Activated naive CD8-positive, alpha-beta T cell treated with anti-CD3 and anti-CD28 coated beads, Interleukin-2, amount 50 U/mL, for 16 hours (primary cell): Measurements from ENCODE around the gene PCDHGB7.
"Not testable (repeated sequence)": the region's sequence is repeated elsewhere in the genome, so short reads cannot be mapped to it uniquely, and the experiment has no call there.

Experiments
- DNase-seq: peaks from one replicate; pipeline ENCODE4 v3.0.0-alpha.2; 2020; ENCODE audit warnings: low read depth, low spot score

PCDHGB7 gene

GRCh38 chr5:141430332-141431113 lies 13.0 kb downstream of the PCDHGB7 start, which contains the start of gene PCDHGA12:
PCDHGA12 (plus strand) TSS chr5:141430507; CDS start chr5:141430760, 253 bp downstream.
- DNase-seq: no peak

GRCh38 chr5:141431286-141431685 lies 13.8 kb downstream of the PCDHGB7 start:
- no peak for DNase-seq

- DNase-seq: not testable (repeated sequence)
These were observed 14.8 kb downstream of the PCDHGB7 start for GRCh38 chr5:141432308-141432707.

- DNase-seq: not testable (repeated sequence)
These were observed 15.2 kb downstream of the PCDHGB7 start for GRCh38 chr5:141432726-141433125.

- DNase-seq: no peak
These were observed 16.5 kb downstream of the PCDHGB7 start for GRCh38 chr5:141434006-141434405.

- no peak for DNase-seq
These were observed 19.7 kb downstream of the PCDHGB7 start for GRCh38 chr5:141437221-141437620.

- DNase-seq: no peak
These were observed 22.1 kb downstream of the PCDHGB7 start for GRCh38 chr5:141439411-141440141.

- no peak for DNase-seq
These were observed 22.9 kb downstream of the PCDHGB7 start for GRCh38 chr5:141440341-141440740.

- DNase-seq: no peak
These were observed 24.2 kb downstream of the PCDHGB7 start for GRCh38 chr5:141441571-141442170.

- no peak for DNase-seq
These were observed 47.9 kb downstream of the PCDHGB7 start for GRCh38 chr5:141465351-141465750.
